HepG2 (cell line): ENCODE data around the gene EIF1. TPM values are rescaled to one million over a fixed set of nuclear protein-coding genes. Genes with fewer than 3 reads are reported as not detected.

Experiments used
- ATAC-seq: fragments of 200-7000 bp; cut with Tn5 transposase; 3 replicates; pipeline ENCODE4 v1.9.1; 2020; ENCODE audit warnings: mild to moderate bottlenecking, moderate library complexity
- BruUV-seq: library from RNA; stranded (reverse); fragments of 400-500 nt; replicated peaks from 2 replicates; lab custom pipeline; 2021; lab: Mats Ljungman, UMichigan
- CTCF ChIA-PET: fragments of 300-600 bp; formaldehyde crosslinking; extraction: SDS; loops from one replicate; lab custom pipeline; 2021; ENCODE audit warnings: low total read pairs, inconsistent platforms, low intra/inter-chr PET ratio; lab: Yijun Ruan, JAX
- POLR2A ChIA-PET: fragments of 350-600 bp; sonication (Branson Sonifier 250); formaldehyde crosslinking; loops from one replicate; lab custom pipeline; 2020; ENCODE audit warnings: antibody characterized with exemption, inconsistent platforms; lab: Yijun Ruan, JAX
- DNase-seq: peaks from one replicate; pipeline ENCODE4 v3.0.0-alpha.2; 2015; ENCODE audit warnings: low spot score
- FAIRE-seq: peaks from 3 replicates; lab custom pipeline; 2011; peaks lifted over from hg19 to GRCh38; lab: Jason Lieb, UNC
- H2AFZ ChIP-seq: one replicate; pipeline ENCODE4 v1.6.1; 2011; ENCODE audit warnings: low read length, inconsistent platforms
- H3K27ac ChIP-seq: fragments of 300-600 bp; 3 replicates; pipeline ENCODE4 v1.8.0; 2011; ENCODE audit warnings: mixed run types, mild to moderate bottlenecking, mixed read lengths, low read length, inconsistent platforms; ENCODE audit not compliant: insufficient read depth; ENCODE audit errors: extremely low read length
- H3K27me3 ChIP-seq, 2 experiments: fragments of 200-600 bp in 1 of 2; 2 replicates in 1 of 2; 3 replicates in 1 of 2; pipeline versions ENCODE4 v1.6.0 to v1.8.0; 2011; ENCODE audit warnings: low read length in 2 of 2, mild to moderate bottlenecking in 2 of 2, moderate library complexity in 2 of 2, inconsistent platforms in 1 of 2; ENCODE audit not compliant: insufficient read depth in 2 of 2, control insufficient read depth in 1 of 2
- H3K36me3 ChIP-seq, 2 experiments: fragments of 200-600 bp in 1 of 2; replicated peaks in 1 of 2; 2 replicates in 1 of 2; 3 replicates in 1 of 2; pipeline versions ENCODE4 v1.5.1 to v1.8.0; 2011; ENCODE audit warnings: low read length in 2 of 2, inconsistent platforms in 1 of 2; ENCODE audit not compliant: insufficient read depth in 2 of 2, control insufficient read depth in 1 of 2
- H3K4me1 ChIP-seq: 2 replicates; pipeline ENCODE4 v1.5.1; 2012; ENCODE audit warnings: low read length, inconsistent platforms; ENCODE audit not compliant: insufficient read depth
- H3K4me2 ChIP-seq: 2 replicates; pipeline ENCODE4 v1.6.0; 2011; ENCODE audit warnings: low read depth, low read length, inconsistent platforms
- H3K4me3 ChIP-seq, 3 experiments: fragments of 200-600 bp in 1 of 3; sonication (generic), shearing (Covaris generic) in 1 of 3; replicated peaks in 1 of 3; 2 replicates each; pipeline ENCODE4 v1.5.1; 2011 to 2016; ENCODE audit warnings: low read length in 3 of 3, inconsistent platforms in 2 of 3, low read depth in 2 of 3, mild to moderate bottlenecking in 2 of 3, control low read depth in 1 of 3, mixed read lengths in 1 of 3; ENCODE audit not compliant: insufficient read depth in 1 of 3
- H3K79me2 ChIP-seq: one replicate; pipeline ENCODE4 v1.6.1; 2011; ENCODE audit warnings: low read length, inconsistent platforms; ENCODE audit not compliant: insufficient read depth
- H3K9ac ChIP-seq: 2 replicates; pipeline ENCODE4 v1.6.0; 2011; ENCODE audit warnings: mild to moderate bottlenecking, low read depth, low read length, inconsistent platforms; ENCODE audit not compliant: insufficient read depth
- H3K9me3 ChIP-seq: 2 replicates; pipeline ENCODE4 v1.5.1; 2012; ENCODE audit warnings: mild to moderate bottlenecking, low read length
- H4K20me1 ChIP-seq: 2 replicates; pipeline ENCODE4 v1.6.0; 2011; ENCODE audit warnings: inconsistent platforms, mild to moderate bottlenecking, low read length, moderate library complexity; ENCODE audit not compliant: insufficient read depth
- ARID2 ChIP-seq: sonication (generic); formaldehyde crosslinking; IDR thresholded peaks from 2 replicates; pipeline ENCODE4 v1.8.1; 2022; ENCODE audit warnings: mild to moderate bottlenecking, missing genetic modification reagents, borderline replicate concordance
- CHD2 ChIP-seq: IDR thresholded peaks from 2 replicates; pipeline ENCODE4 v1.6.1; 2011; ENCODE audit warnings: low read depth, low read length, improper control_type of control experiment
- DMAP1 ChIP-seq: IDR thresholded peaks from 2 replicates; pipeline ENCODE4 v1.6.1; 2016
- GABPB1 ChIP-seq: IDR thresholded peaks from 2 replicates; pipeline ENCODE4 v1.6.1; 2016; ENCODE audit warnings: mild to moderate bottlenecking, missing genetic modification reagents, moderate library complexity, missing compliant biosample characterization
- HOXA7 ChIP-seq: sonication (generic); formaldehyde crosslinking; IDR thresholded peaks from 2 replicates; pipeline ENCODE4 v1.8.1; 2022; ENCODE audit warnings: mild to moderate bottlenecking, missing genetic modification reagents, moderate library complexity
- KDM2A ChIP-seq: sonication (generic); formaldehyde crosslinking; IDR thresholded peaks from 2 replicates; pipeline ENCODE4 v1.4.0; 2020; ENCODE audit warnings: low read depth, missing genetic modification reagents, borderline replicate concordance
- MTF2 ChIP-seq: sonication (generic); formaldehyde crosslinking; IDR thresholded peaks from 2 replicates; pipeline ENCODE4 v1.5.0; 2020; ENCODE audit warnings: missing genetic modification reagents, borderline replicate concordance
- NCOR1 ChIP-seq: fragments of 200-600 bp; sonication (generic); IDR thresholded peaks from 2 replicates; pipeline ENCODE4 v1.7.0; 2017; ENCODE audit warnings: antibody characterized with exemption, low read length, borderline replicate concordance
- NFE2L2 ChIP-seq: fragments of 150-350 bp; IDR thresholded peaks from 2 replicates; pipeline ENCODE4 v1.6.1; 2014; ENCODE audit warnings: low read length
- PLRG1 ChIP-seq: fragments of 450-650 bp; conservative IDR thresholded peaks from 2 replicates; pipeline ENCODE4 v1.6.1; 2016
- POLR2AphosphoS2 ChIP-seq: IDR thresholded peaks from 2 replicates; pipeline ENCODE4 v1.6.1; 2011; ENCODE audit warnings: low read depth, low read length, improper control_type of control experiment
- POLR2AphosphoS5 ChIP-seq: IDR thresholded peaks from 2 replicates; pipeline ENCODE4 v1.6.1; 2012; ENCODE audit warnings: low read depth, low read length
- SOX6 ChIP-seq, 2 experiments: fragments of 450-650 bp in 1 of 2; sonication (generic) in 1 of 2; formaldehyde crosslinking in 1 of 2; IDR thresholded peaks; 2 replicates each; pipeline versions ENCODE4 v1.4.0 to v1.6.1; 2017 to 2020; ENCODE audit warnings: antibody characterized with exemption in 1 of 2, mild to moderate bottlenecking in 1 of 2, missing genetic modification reagents in 1 of 2
- SRY ChIP-seq: sonication (generic); formaldehyde crosslinking; IDR thresholded peaks from 2 replicates; pipeline ENCODE4 v1.8.0; 2022; ENCODE audit warnings: mild to moderate bottlenecking, missing genetic modification reagents
- STAG1 ChIP-seq: sonication (generic); formaldehyde crosslinking; IDR thresholded peaks from 2 replicates; pipeline ENCODE4 v1.4.0; 2020; ENCODE audit warnings: missing genetic modification reagents
- TGIF2 ChIP-seq: IDR thresholded peaks from 2 replicates; pipeline ENCODE4 v1.6.1; 2016; ENCODE audit warnings: control low read depth, missing compliant biosample characterization
- ZBTB21 ChIP-seq: sonication (generic); formaldehyde crosslinking; IDR thresholded peaks from 2 replicates; pipeline ENCODE4 v1.4.0; 2020; ENCODE audit warnings: missing genetic modification reagents
- ZBTB7B ChIP-seq: sonication (generic); formaldehyde crosslinking; IDR thresholded peaks from 2 replicates; pipeline ENCODE4 v1.4.0; 2020; ENCODE audit warnings: missing genetic modification reagents
- ZFP41 ChIP-seq: sonication (generic); formaldehyde crosslinking; IDR thresholded peaks from 2 replicates; pipeline ENCODE4 v1.4.0; 2020; ENCODE audit warnings: mild to moderate bottlenecking, missing genetic modification reagents, borderline replicate concordance
- ZNF20 ChIP-seq: sonication (generic); formaldehyde crosslinking; IDR thresholded peaks from 2 replicates; pipeline ENCODE4 v1.4.0; 2020; ENCODE audit warnings: mild to moderate bottlenecking, moderate library complexity, missing genetic modification reagents
- ZNF33B ChIP-seq: sonication (generic); formaldehyde crosslinking; IDR thresholded peaks from 2 replicates; pipeline ENCODE4 v1.5.1; 2020; ENCODE audit warnings: mild to moderate bottlenecking, missing genetic modification reagents
- ZNF563 ChIP-seq: sonication (generic); formaldehyde crosslinking; IDR thresholded peaks from 2 replicates; pipeline ENCODE4 v1.8.0; 2022; ENCODE audit warnings: mild to moderate bottlenecking, moderate library complexity, missing genetic modification reagents
- ZNF577 ChIP-seq: sonication (generic); formaldehyde crosslinking; IDR thresholded peaks from 2 replicates; pipeline ENCODE4 v1.4.0; 2020; ENCODE audit warnings: mild to moderate bottlenecking, low read depth, missing genetic modification reagents, borderline replicate concordance
- ZNF619 ChIP-seq: sonication (generic); formaldehyde crosslinking; IDR thresholded peaks from 2 replicates; pipeline ENCODE4 v1.4.0; 2020; ENCODE audit warnings: mild to moderate bottlenecking, missing genetic modification reagents
- ZNF773 ChIP-seq: sonication (generic); formaldehyde crosslinking; IDR thresholded peaks from 2 replicates; pipeline ENCODE4 v1.4.0; 2020; ENCODE audit warnings: missing genetic modification reagents, borderline replicate concordance
- ZNF83 ChIP-seq: sonication (generic); formaldehyde crosslinking; IDR thresholded peaks from 2 replicates; pipeline ENCODE4 v1.4.0; 2020; ENCODE audit warnings: missing genetic modification reagents, mild to moderate bottlenecking, borderline replicate concordance
- WGBS: methylation state at CpG from one replicate; pipeline ENCODE4 v1.1.6; 2017; ENCODE audit warnings: low lambda C conversion rate; 5-methylcytosine and 5-hydroxymethylcytosine counted together
- in situ Hi-C: cut with HindIII; loops from 2 replicates; pipeline ENCODE4 v1.10.0; 2017; ENCODE audit warnings: low pct_unique_long_range_greater_than_20kb; ENCODE audit not compliant: extremely low pct_ligation_motif_present
- intact Hi-C: fragments of 100-400 bp; cut with micrococcal nuclease; formaldehyde crosslinking; loops from one replicate; pipeline ENCODE4 v1.10.0; 2022; ENCODE audit not compliant: unreplicated experiment
- polyA plus RNA-seq, 8 experiments: library from polyadenylated mRNA; depleted of rRNA in 3 of 8; stranded (reverse) in 7 of 8; unstranded in 1 of 8; fragments of >200 nt; fragmentation: Illumina TruSeq in 4 of 8; extraction: Trizol in 4 of 8; gene quantifications; 2 replicates each; pipeline versions ENCODE4 v1.2.1 to v1.2.3, GENCODE V29; 2011 to 2016; ENCODE audit warnings: low read depth in 4 of 8, missing spikeins in 1 of 8, mixed read lengths in 1 of 8; ENCODE audit not compliant: insufficient read depth in 1 of 8
- total RNA-seq, 5 experiments: library from RNA; depleted of rRNA; stranded (reverse); fragments of >200 nt; fragmentation: Illumina TruSeq; extraction: Trizol; gene quantifications; 2 replicates each; pipeline ENCODE4 v1.2.3, GENCODE V29; 2016; ENCODE audit warnings: low read depth in 1 of 5
- TF ChIP-seq, protein P1 (sequence below): sonication (generic); formaldehyde crosslinking; IDR thresholded peaks from 2 replicates; pipeline ENCODE4 v1.8.1; 2023; ENCODE audit warnings: mild to moderate bottlenecking, missing genetic modification reagents

EIF1 gene
- total and polyA plus RNA-seq, 2 of the 13 experiments (the other 11 are each of a cell fraction or from before 2014, with no cell fraction given), result 147 to 517 TPM

GRCh38 chr17:41692722-41693521, 4.2 kb downstream of the EIF1 start:
- Histone ChIP-seq H4K20me1 (peaks cover 39% of the 10 kb centered on the region), H3K4me3 (no peak overlapping the region), H3K9ac (no peak overlapping the region), H3K36me3 (peaks cover 22 to 46% of the 10 kb centered on the region in 2 experiments), H3K9me3 (no peaks in the 10 kb centered on the region), H2AFZ (no peak overlapping the region), H3K4me1 (peaks cover 17% of the 10 kb centered on the region), H3K27ac (no peak overlapping the region), H3K4me2 (no peak overlapping the region), H3K79me2 (peaks cover 18% of the 10 kb centered on the region), H3K27me3 (no peaks in the 10 kb centered on the region; a peak in 2 of 5 replicates)
- DNase-seq (no peak), FAIRE-seq (no peak), ATAC-seq (peak; percentile 0; the same call in 2 of the 3 replicates)
- POLR2A ChIA-PET, result interaction anchor here (0.6 to 6.6 kb wide), 8 partner anchors 10 to 108 kb away, joined by 3 to 443 read pairs (median 5); no protein-coding TSS in a partner anchor
- CTCF ChIA-PET, result no interaction called here
- in situ Hi-C loops (no loop called here), intact Hi-C loops (no loop called here)
- BruUV-seq, result no TSS peak
- 98% methylated on average over 11 of the region's 11 CpGs for WGBS
- TF ChIP-seq NFE2L2, result no peak
- no peak for TF ChIP-seq ZNF577 (CRISPR knock-in tag)
- no peak for TF ChIP-seq STAG1 (CRISPR knock-in tag)
- TF ChIP-seq KDM2A (CRISPR knock-in tag), result peak; percentile 57; the same call in 1 of the 2 replicates
- no peak for TF ChIP-seq ZFP41
- TF ChIP-seq POLR2AphosphoS5, result peak; percentile 49; the same call in 1 of the 2 replicates
- TF ChIP-seq ZNF20 (CRISPR knock-in tag), result no peak
- TF ChIP-seq CHD2, result 0 out of 2 replicates have a peak, but pooled peaks have one; percentile 43
- no peak for TF ChIP-seq GABPB1 (CRISPR knock-in tag)
- no peak for TF ChIP-seq ZBTB7B (CRISPR knock-in tag)
- no peak; the same call in 1 of the 2 replicates for TF ChIP-seq HOXA7 (CRISPR knock-in tag)
- TF ChIP-seq ZNF83 (CRISPR knock-in tag), result no peak
- no peak for TF ChIP-seq DMAP1 (CRISPR knock-in tag)
- TF ChIP-seq PLRG1, result no peak
- no peak for TF ChIP-seq ZNF619
- no peak for TF ChIP-seq ZBTB21 (CRISPR knock-in tag)
- no peak for TF ChIP-seq SOX6 (IDR thresholded peaks at IDR 0.05)
- TF ChIP-seq SOX6 (CRISPR knock-in tag; IDR thresholded peaks at IDR 0.05), result no peak
- no peak; the same call in 1 of the 2 replicates for TF ChIP-seq POLR2AphosphoS2
- no peak for TF ChIP-seq SRY (CRISPR knock-in tag)
- TF ChIP-seq ARID2 (CRISPR knock-in tag), result no peak
- TF ChIP-seq MTF2, result no peak
- TF ChIP-seq, protein P1, sequence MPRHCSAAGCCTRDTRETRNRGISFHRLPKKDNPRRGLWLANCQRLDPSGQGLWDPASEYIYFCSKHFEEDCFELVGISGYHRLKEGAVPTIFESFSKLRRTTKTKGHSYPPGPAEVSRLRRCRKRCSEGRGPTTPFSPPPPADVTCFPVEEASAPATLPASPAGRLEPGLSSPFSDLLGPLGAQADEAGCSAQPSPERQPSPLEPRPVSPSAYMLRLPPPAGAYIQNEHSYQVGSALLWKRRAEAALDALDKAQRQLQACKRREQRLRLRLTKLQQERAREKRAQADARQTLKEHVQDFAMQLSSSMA, result 0 out of 2 replicates have a peak, but pooled peaks have one; percentile 29
- no peak for TF ChIP-seq NCOR1
- no peak for TF ChIP-seq ZNF563 (CRISPR knock-in tag)
- TF ChIP-seq ZNF773 (CRISPR knock-in tag), result no peak
- 0 out of 2 replicates have a peak, but pooled peaks have one; percentile 39 for TF ChIP-seq ZNF33B
- TF ChIP-seq TGIF2 (CRISPR knock-in tag), result 0 out of 2 replicates have a peak, but pooled peaks have one; percentile 44
